Measurements from ENCODE around the gene NUSAP1.
"Not testable (repeated sequence)": the region's sequence is repeated elsewhere in the genome, so short reads cannot be mapped to it uniquely, and the experiment has no call there.

Gene NUSAP1

GRCh38 chr15:41377978-41378377, 45.3 kb downstream of the NUSAP1 start:
- Histone ChIP-seq H3K27ac (ENCODE audit: low read length) (no peak overlapping the region), H3K36me3 (ENCODE audit: control insufficient read depth in 2 of 2, insufficient read depth in 2 of 2, low read length in 2 of 2) (no peaks in the 10 kb centered on the region)

DNA sequence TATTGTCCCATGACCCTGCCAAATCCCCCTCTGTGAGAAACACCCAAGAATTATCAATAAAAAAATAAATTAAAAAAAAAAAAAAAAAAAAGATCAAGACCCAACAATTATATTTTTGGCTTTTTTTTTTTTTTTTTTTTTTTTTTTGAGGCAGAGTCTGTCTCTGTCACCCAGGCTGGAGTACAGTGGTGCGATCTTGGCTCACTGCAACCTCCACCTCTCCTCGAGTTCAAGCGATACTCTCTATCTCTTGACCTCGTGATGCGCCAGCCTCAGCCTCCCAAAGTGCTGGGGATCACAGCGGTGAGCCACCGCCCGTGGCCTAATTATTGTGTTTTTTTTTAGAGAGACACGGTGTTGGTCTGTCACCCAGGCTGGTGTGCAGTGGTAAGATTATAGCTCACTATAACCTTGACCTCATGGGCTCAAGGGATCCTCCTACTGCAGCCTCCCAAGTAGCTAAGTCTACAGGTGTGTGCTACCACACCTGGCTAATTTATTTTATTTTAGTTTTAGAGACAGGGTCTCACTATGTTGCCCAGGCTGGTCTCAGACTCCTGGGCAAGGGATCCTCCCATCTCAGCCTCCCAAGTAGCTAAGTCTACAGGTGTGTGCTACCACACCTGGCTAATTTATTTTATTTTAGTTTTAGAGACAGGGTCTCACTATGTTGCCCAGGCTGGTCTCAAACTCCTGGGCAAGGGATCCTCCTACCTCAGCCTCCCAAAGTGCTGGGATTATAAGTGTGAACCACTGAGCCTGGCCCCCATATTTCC, 51.5 kb downstream of the NUSAP1 start:
- not testable (repeated sequence) for H3K36me3 ChIP-seq (ENCODE audit: control insufficient read depth in 2 of 2, insufficient read depth in 2 of 2, low read length in 2 of 2); H3K4me3 ChIP-seq (ENCODE audit: low read length in 2 of 2); H3K9ac ChIP-seq (ENCODE audit: low read length in 2 of 2); H3K27ac ChIP-seq (ENCODE audit: low read length); H3K4me1 ChIP-seq (ENCODE audit: control insufficient read depth, insufficient read depth, low read length); H3K9me3 ChIP-seq (ENCODE audit: control insufficient read depth in 2 of 2, low read length in 2 of 2); H3K27me3 ChIP-seq (ENCODE audit: control insufficient read depth in 1 of 2, insufficient read depth in 2 of 2, low read length in 2 of 2)

More at GRCh38 chr15:41377978-41378377, 45.3 kb downstream of the NUSAP1 start:
- Histone ChIP-seq H3K27me3 (ENCODE audit: control insufficient read depth in 1 of 2, insufficient read depth in 2 of 2, low read length in 2 of 2) (no peaks in the 10 kb centered on the region), H3K4me3 (ENCODE audit: low read length in 2 of 2) (no peak overlapping the region), H3K9ac (ENCODE audit: low read length in 2 of 2) (no peak overlapping the region), H3K9me3 (ENCODE audit: control insufficient read depth in 2 of 2, low read length in 2 of 2) (no peaks in the 10 kb centered on the region), H3K4me1 (ENCODE audit: control insufficient read depth, insufficient read depth, low read length) (no peaks in the 10 kb centered on the region)

DNA sequence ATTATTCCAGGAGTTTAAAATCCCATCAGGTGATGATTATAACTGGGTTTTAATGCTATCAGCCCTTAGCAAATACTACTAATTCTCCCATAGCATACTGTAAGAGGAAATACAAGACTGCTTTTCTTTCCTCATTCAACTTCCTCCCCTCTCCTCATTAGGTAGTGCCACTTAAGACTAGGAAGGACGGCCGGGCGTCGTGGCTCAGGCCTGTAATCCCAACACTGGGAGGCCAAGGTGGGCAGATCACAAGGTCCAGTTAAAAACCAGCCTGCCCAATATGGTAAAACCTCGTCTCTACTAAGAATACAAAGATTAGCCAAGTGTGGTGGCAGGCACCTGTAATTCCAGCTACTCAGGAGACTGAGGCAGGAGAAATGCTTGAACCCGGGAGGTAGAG, 55.0 kb downstream of the NUSAP1 start:
- no peak overlapping the region for H3K4me3 ChIP-seq (ENCODE audit: low read length in 2 of 2)
- H3K36me3 ChIP-seq (ENCODE audit: control insufficient read depth in 2 of 2, insufficient read depth in 2 of 2, low read length in 2 of 2): peaks cover 4 to 11% of the 10 kb centered on the region in 2 donors
- no peak overlapping the region for H3K27ac ChIP-seq (ENCODE audit: low read length)
- no peak overlapping the region for H3K9ac ChIP-seq (ENCODE audit: low read length in 2 of 2)
- H3K4me1 ChIP-seq (ENCODE audit: control insufficient read depth, insufficient read depth, low read length): no peaks in the 10 kb centered on the region
- no peaks in the 10 kb centered on the region for H3K27me3 ChIP-seq (ENCODE audit: control insufficient read depth in 1 of 2, insufficient read depth in 2 of 2, low read length in 2 of 2)
- H3K9me3 ChIP-seq (ENCODE audit: control insufficient read depth in 2 of 2, low read length in 2 of 2): no peaks in the 10 kb centered on the region

DNA sequence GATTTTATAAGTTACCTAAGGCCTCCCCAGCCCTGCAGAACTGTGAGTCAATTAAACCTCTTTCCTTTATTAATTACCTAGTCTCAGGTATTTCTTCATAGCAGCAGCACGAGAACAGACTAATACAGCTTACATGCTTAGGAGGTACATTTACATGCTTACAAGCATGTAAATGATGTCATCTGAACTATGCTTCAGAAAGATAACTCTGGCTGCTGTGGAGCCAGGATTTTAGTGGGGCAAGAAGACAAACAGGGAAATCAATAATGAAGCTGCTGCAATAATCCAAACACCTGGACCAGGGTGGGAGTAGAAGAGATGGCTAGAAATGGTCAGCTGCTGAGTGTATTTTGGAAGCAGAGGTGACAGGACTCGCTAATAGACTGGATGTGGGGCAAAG, 60.0 kb downstream of the NUSAP1 start:
- no peaks in the 10 kb centered on the region for H3K4me1 ChIP-seq (ENCODE audit: control insufficient read depth, insufficient read depth, low read length)
- H3K36me3 ChIP-seq (ENCODE audit: control insufficient read depth in 2 of 2, insufficient read depth in 2 of 2, low read length in 2 of 2): peaks cover 18 to 29% of the 10 kb centered on the region in 2 donors
- no peaks in the 10 kb centered on the region for H3K27me3 ChIP-seq (ENCODE audit: control insufficient read depth in 1 of 2, insufficient read depth in 2 of 2, low read length in 2 of 2)
- no peak overlapping the region for H3K27ac ChIP-seq (ENCODE audit: low read length)
- no peak overlapping the region for H3K9ac ChIP-seq (ENCODE audit: low read length in 2 of 2)
- H3K4me3 ChIP-seq (ENCODE audit: low read length in 2 of 2): no peak overlapping the region
- H3K9me3 ChIP-seq (ENCODE audit: control insufficient read depth in 2 of 2, low read length in 2 of 2): no peaks in the 10 kb centered on the region

DNA sequence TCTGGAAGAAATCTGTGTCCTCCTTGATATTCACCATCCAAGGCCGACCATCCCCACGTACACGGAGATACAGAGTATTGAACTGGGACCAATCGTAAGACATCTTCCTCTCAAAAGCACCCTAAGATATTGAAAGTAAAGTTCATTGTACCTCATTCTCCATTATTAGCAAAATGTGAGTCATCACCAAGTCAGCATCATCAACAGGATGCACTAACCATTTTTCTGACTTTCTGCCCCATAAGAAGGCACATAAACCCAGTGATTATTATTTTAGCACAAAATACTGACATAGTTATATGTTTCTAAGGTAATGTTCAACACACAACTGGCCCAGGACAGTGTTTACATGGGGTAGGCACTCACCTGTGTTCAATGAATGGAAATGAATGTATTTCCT, 62.2 kb downstream of the NUSAP1 start:
- Histone ChIP-seq H3K4me1 (ENCODE audit: control insufficient read depth, insufficient read depth, low read length) (no peaks in the 10 kb centered on the region), H3K36me3 (ENCODE audit: control insufficient read depth in 2 of 2, insufficient read depth in 2 of 2, low read length in 2 of 2) (peaks cover 16 to 20% of the 10 kb centered on the region in 2 donors), H3K27ac (ENCODE audit: low read length) (no peak overlapping the region), H3K9me3 (ENCODE audit: control insufficient read depth in 2 of 2, low read length in 2 of 2) (no peaks in the 10 kb centered on the region), H3K4me3 (ENCODE audit: low read length in 2 of 2) (no peak overlapping the region), H3K27me3 (ENCODE audit: control insufficient read depth in 1 of 2, insufficient read depth in 2 of 2, low read length in 2 of 2) (no peaks in the 10 kb centered on the region), H3K9ac (ENCODE audit: low read length in 2 of 2) (no peak overlapping the region)

GRCh38 chr15:41396111-41396510, 63.4 kb downstream of the NUSAP1 start:
- H3K4me1 ChIP-seq (ENCODE audit: control insufficient read depth, insufficient read depth, low read length): no peaks in the 10 kb centered on the region

GRCh38 chr15:41401904-41402267, 69.2 kb downstream of the NUSAP1 start:
- peak overlapping the region; percentile 91 to 95 for H3K9ac ChIP-seq (ENCODE audit: low read length in 2 of 2)
- no peaks in the 10 kb centered on the region for H3K36me3 ChIP-seq (ENCODE audit: control insufficient read depth in 2 of 2, insufficient read depth in 2 of 2, low read length in 2 of 2)
- H3K9me3 ChIP-seq (ENCODE audit: control insufficient read depth in 2 of 2, low read length in 2 of 2): no peaks in the 10 kb centered on the region
- H3K4me1 ChIP-seq (ENCODE audit: control insufficient read depth, insufficient read depth, low read length): peaks cover 7% of the 10 kb centered on the region
- no peaks in the 10 kb centered on the region for H3K27me3 ChIP-seq (ENCODE audit: control insufficient read depth in 1 of 2, insufficient read depth in 2 of 2, low read length in 2 of 2)
- H3K27ac ChIP-seq (ENCODE audit: low read length): peak overlapping the region; percentile 55
- H3K4me3 ChIP-seq (ENCODE audit: low read length in 2 of 2): peak overlapping the region; percentile 87 to 98

More at GRCh38 chr15:41396111-41396510, 63.4 kb downstream of the NUSAP1 start:
- Histone ChIP-seq H3K9ac (ENCODE audit: low read length in 2 of 2) (no peak overlapping the region), H3K27ac (ENCODE audit: low read length) (no peak overlapping the region), H3K36me3 (ENCODE audit: control insufficient read depth in 2 of 2, insufficient read depth in 2 of 2, low read length in 2 of 2) (peaks cover 16 to 20% of the 10 kb centered on the region in 2 donors), H3K4me3 (ENCODE audit: low read length in 2 of 2) (no peak overlapping the region), H3K27me3 (ENCODE audit: control insufficient read depth in 1 of 2, insufficient read depth in 2 of 2, low read length in 2 of 2) (no peaks in the 10 kb centered on the region), H3K9me3 (ENCODE audit: control insufficient read depth in 2 of 2, low read length in 2 of 2) (no peaks in the 10 kb centered on the region)

GRCh38 chr15:41407341-41407740, 74.7 kb downstream of the NUSAP1 start:
- no peak overlapping the region for H3K4me3 ChIP-seq (ENCODE audit: low read length in 2 of 2)
- H3K36me3 ChIP-seq (ENCODE audit: control insufficient read depth in 2 of 2, insufficient read depth in 2 of 2, low read length in 2 of 2): no peaks in the 10 kb centered on the region
- H3K27me3 ChIP-seq (ENCODE audit: control insufficient read depth in 1 of 2, insufficient read depth in 2 of 2, low read length in 2 of 2): no peaks in the 10 kb centered on the region
- no peak overlapping the region for H3K27ac ChIP-seq (ENCODE audit: low read length)
- no peak overlapping the region for H3K9ac ChIP-seq (ENCODE audit: low read length in 2 of 2)
- H3K9me3 ChIP-seq (ENCODE audit: control insufficient read depth in 2 of 2, low read length in 2 of 2): no peaks in the 10 kb centered on the region
- H3K4me1 ChIP-seq (ENCODE audit: control insufficient read depth, insufficient read depth, low read length): peaks cover 2% of the 10 kb centered on the region

DNA sequence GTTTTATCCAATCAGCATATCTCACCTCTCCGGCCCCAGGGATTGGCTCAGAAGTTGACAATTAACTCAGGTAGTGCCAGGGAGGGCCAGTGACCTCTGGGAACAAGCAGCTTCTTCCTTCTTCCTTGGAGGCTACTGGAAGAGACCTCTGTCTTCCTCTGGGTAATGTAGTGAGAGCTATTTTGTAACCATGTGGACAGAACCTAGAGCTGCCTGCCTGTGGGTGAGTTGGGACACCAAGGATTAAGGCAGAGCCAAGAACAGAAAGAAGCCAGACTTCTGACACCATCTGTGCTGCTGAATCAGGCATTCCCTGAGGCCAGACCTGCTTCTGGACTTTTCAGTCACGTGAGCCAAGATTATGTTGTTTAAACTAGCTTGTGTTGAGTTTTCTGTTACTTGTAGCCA, 75.6 kb downstream of the NUSAP1 start:
- Histone ChIP-seq H3K27me3 (ENCODE audit: control insufficient read depth in 1 of 2, insufficient read depth in 2 of 2, low read length in 2 of 2) (no peaks in the 10 kb centered on the region), H3K36me3 (ENCODE audit: control insufficient read depth in 2 of 2, insufficient read depth in 2 of 2, low read length in 2 of 2) (no peaks in the 10 kb centered on the region), H3K4me1 (ENCODE audit: control insufficient read depth, insufficient read depth, low read length) (no peaks in the 10 kb centered on the region), H3K4me3 (ENCODE audit: low read length in 2 of 2) (no peak overlapping the region), H3K9ac (ENCODE audit: low read length in 2 of 2) (peak overlapping the region in 1 of 2 donors; percentile 21), H3K9me3 (ENCODE audit: control insufficient read depth in 2 of 2, low read length in 2 of 2) (no peaks in the 10 kb centered on the region), H3K27ac (ENCODE audit: low read length) (no peak overlapping the region)

- H3K4me1 ChIP-seq (ENCODE audit: control insufficient read depth, insufficient read depth, low read length): peaks cover under 1% of the 10 kb centered on the region
- no peak overlapping the region for H3K9ac ChIP-seq (ENCODE audit: low read length in 2 of 2)
- H3K4me3 ChIP-seq (ENCODE audit: low read length in 2 of 2): no peak overlapping the region
- no peaks in the 10 kb centered on the region for H3K9me3 ChIP-seq (ENCODE audit: control insufficient read depth in 2 of 2, low read length in 2 of 2)
- H3K27ac ChIP-seq (ENCODE audit: low read length): no peak overlapping the region
- H3K27me3 ChIP-seq (ENCODE audit: control insufficient read depth in 1 of 2, insufficient read depth in 2 of 2, low read length in 2 of 2): no peaks in the 10 kb centered on the region
- H3K36me3 ChIP-seq (ENCODE audit: control insufficient read depth in 2 of 2, insufficient read depth in 2 of 2, low read length in 2 of 2): no peaks in the 10 kb centered on the region
Measured at GRCh38 chr15:41411031-41411430, 78.3 kb downstream of the NUSAP1 start.

GRCh38 chr15:41411441-41411840, 78.8 kb downstream of the NUSAP1 start:
- H3K4me3 ChIP-seq (ENCODE audit: low read length in 2 of 2): no peak overlapping the region
- H3K27me3 ChIP-seq (ENCODE audit: control insufficient read depth in 1 of 2, insufficient read depth in 2 of 2, low read length in 2 of 2): no peaks in the 10 kb centered on the region
- peaks cover 4% of the 10 kb centered on the region for H3K4me1 ChIP-seq (ENCODE audit: control insufficient read depth, insufficient read depth, low read length)
- no peak overlapping the region for H3K27ac ChIP-seq (ENCODE audit: low read length)
- H3K36me3 ChIP-seq (ENCODE audit: control insufficient read depth in 2 of 2, insufficient read depth in 2 of 2, low read length in 2 of 2): no peaks in the 10 kb centered on the region
- no peaks in the 10 kb centered on the region for H3K9me3 ChIP-seq (ENCODE audit: control insufficient read depth in 2 of 2, low read length in 2 of 2)
- H3K9ac ChIP-seq (ENCODE audit: low read length in 2 of 2): no peak overlapping the region
